ENCODE data around the gene FIBCD1. TPM values are rescaled to one million over a fixed set of nuclear protein-coding genes. Genes with fewer than 3 reads are reported as not detected.

Gene FIBCD1
- total and polyA plus RNA-seq, 8 donors: 0.18 to 6.4 (median 0.41) TPM; not detected in 4

- Histone ChIP-seq H3K36me3 (no peaks in the 10 kb centered on the region), H3K27ac (no peak overlapping the region), H3K4me1 (no peaks in the 10 kb centered on the region), H3K9me3 (no peaks in the 10 kb centered on the region), H3K27me3 (peaks cover 0 to 60% (median 8%) of the 10 kb centered on the region in 3 donors), H3K4me3 (no peak overlapping the region)
- DNase-seq: no peak
- no peak for TF ChIP-seq POLR2AphosphoS5 (IDR thresholded peaks at IDR 0.05)
- no peak for TF ChIP-seq POLR2A (IDR thresholded peaks at IDR 0.05)
- TF ChIP-seq CTCF (IDR thresholded peaks at IDR 0.05): no peak
- no peak for TF ChIP-seq EP300 (IDR thresholded peaks at IDR 0.05)
- intact Hi-C loops (cut with DNase I; ENCODE audit: low total_unique reads): no loop called here
- 47 to 53% (median 50%) methylated on average over 18 to 24 of the region's 24 CpGs for WGBS, 5 donors
Observed at GRCh38 chr9:130986356-130986965, 47.4 kb upstream of the FIBCD1 start.

- Histone ChIP-seq H3K4me1 (no peaks in the 10 kb centered on the region), H3K36me3 (no peaks in the 10 kb centered on the region), H3K27me3 (peaks cover 0 to 59% (median 4%) of the 10 kb centered on the region in 3 donors), H3K4me3 (no peak overlapping the region), H3K9me3 (no peaks in the 10 kb centered on the region), H3K27ac (no peak overlapping the region)
- intact Hi-C loops (cut with DNase I; ENCODE audit: low total_unique reads): no loop called here
- DNase-seq: no peak
- 61 to 73% (median 64%) methylated on average over 5 of the region's 5 CpGs for WGBS, 5 donors
- TF ChIP-seq EP300 (IDR thresholded peaks at IDR 0.05): no peak
- TF ChIP-seq CTCF (IDR thresholded peaks at IDR 0.05): no peak
- TF ChIP-seq POLR2A (IDR thresholded peaks at IDR 0.05): no peak
- no peak for TF ChIP-seq POLR2AphosphoS5 (IDR thresholded peaks at IDR 0.05)
Observed at GRCh38 chr9:130985606-130986162, 46.6 kb upstream of the FIBCD1 start.

GRCh38 chr9:130985029-130985428 is 46.0 kb upstream of the FIBCD1 start:
- 82 to 92% (median 88%) methylated on average over 5 to 6 of the region's 6 CpGs for WGBS, 5 donors
- Histone ChIP-seq H3K36me3 (no peaks in the 10 kb centered on the region), H3K4me3 (no peak overlapping the region), H3K9me3 (no peaks in the 10 kb centered on the region), H3K4me1 (no peaks in the 10 kb centered on the region), H3K27me3 (peaks cover 0 to 59% (median 4%) of the 10 kb centered on the region in 3 donors), H3K27ac (no peak overlapping the region)
- no peak for TF ChIP-seq POLR2A (IDR thresholded peaks at IDR 0.05)
- no peak for TF ChIP-seq CTCF (IDR thresholded peaks at IDR 0.05)
- no peak for TF ChIP-seq POLR2AphosphoS5 (IDR thresholded peaks at IDR 0.05)
- no peak for TF ChIP-seq EP300 (IDR thresholded peaks at IDR 0.05)
- intact Hi-C loops (cut with DNase I; ENCODE audit: low total_unique reads): no loop called here
- DNase-seq: no peak

- 81 to 89% (median 84%) methylated on average over 8 of the region's 8 CpGs for WGBS, 5 donors
- Histone ChIP-seq H3K27ac (no peak overlapping the region), H3K27me3 (peaks cover 0 to 59% (median 4%) of the 10 kb centered on the region in 3 donors), H3K4me1 (no peaks in the 10 kb centered on the region), H3K4me3 (no peak overlapping the region), H3K36me3 (no peaks in the 10 kb centered on the region), H3K9me3 (no peaks in the 10 kb centered on the region)
- TF ChIP-seq EP300 (IDR thresholded peaks at IDR 0.05): no peak
- no peak for TF ChIP-seq POLR2A (IDR thresholded peaks at IDR 0.05)
- no peak for TF ChIP-seq POLR2AphosphoS5 (IDR thresholded peaks at IDR 0.05)
- no peak for TF ChIP-seq CTCF (IDR thresholded peaks at IDR 0.05)
- no peak for DNase-seq
- intact Hi-C loops (cut with DNase I; ENCODE audit: low total_unique reads): no loop called here
Observed at GRCh38 chr9:130984521-130984920, 45.5 kb upstream of the FIBCD1 start.

All from stomach (tissue), 9 donors.